HepG2 (cell line): Measurements from ENCODE around the gene STPG4. TPM values are rescaled to one million over a fixed set of nuclear protein-coding genes. Genes with fewer than 3 reads are reported as not detected.
A peak's percentile ranks its signal among the peaks of the same experiment; 100 is the strongest.

Source experiments
- ATAC-seq: fragments of 200-7000 bp; cut with Tn5 transposase; 3 replicates; pipeline ENCODE4 v1.9.1; 2020; ENCODE audit warnings: mild to moderate bottlenecking, moderate library complexity
- BruUV-seq: library from RNA; stranded (reverse); fragments of 400-500 nt; replicated peaks from 2 replicates; lab custom pipeline; 2021; lab: Mats Ljungman, UMichigan
- CTCF ChIA-PET: fragments of 300-600 bp; formaldehyde crosslinking; extraction: SDS; loops from one replicate; lab custom pipeline; 2021; ENCODE audit warnings: low total read pairs, inconsistent platforms, low intra/inter-chr PET ratio; lab: Yijun Ruan, JAX
- POLR2A ChIA-PET: fragments of 350-600 bp; sonication (Branson Sonifier 250); formaldehyde crosslinking; loops from one replicate; lab custom pipeline; 2020; ENCODE audit warnings: antibody characterized with exemption, inconsistent platforms; lab: Yijun Ruan, JAX
- DNase-seq: peaks from one replicate; pipeline ENCODE4 v3.0.0-alpha.2; 2015; ENCODE audit warnings: low spot score
- FAIRE-seq: peaks from 3 replicates; lab custom pipeline; 2011; peaks lifted over from hg19 to GRCh38; lab: Jason Lieb, UNC
- H2AFZ ChIP-seq: one replicate; pipeline ENCODE4 v1.6.1; 2011; ENCODE audit warnings: low read length, inconsistent platforms
- H3K27ac ChIP-seq: fragments of 300-600 bp; 3 replicates; pipeline ENCODE4 v1.8.0; 2011; ENCODE audit warnings: mixed run types, mild to moderate bottlenecking, mixed read lengths, low read length, inconsistent platforms; ENCODE audit not compliant: insufficient read depth; ENCODE audit errors: extremely low read length
- H3K27me3 ChIP-seq, 2 experiments: fragments of 200-600 bp in 1 of 2; 2 replicates in 1 of 2; 3 replicates in 1 of 2; pipeline versions ENCODE4 v1.6.0 to v1.8.0; 2011; ENCODE audit warnings: low read length in 2 of 2, mild to moderate bottlenecking in 2 of 2, moderate library complexity in 2 of 2, inconsistent platforms in 1 of 2; ENCODE audit not compliant: insufficient read depth in 2 of 2, control insufficient read depth in 1 of 2
- H3K36me3 ChIP-seq, 2 experiments: fragments of 200-600 bp in 1 of 2; replicated peaks in 1 of 2; 2 replicates in 1 of 2; 3 replicates in 1 of 2; pipeline versions ENCODE4 v1.5.1 to v1.8.0; 2011; ENCODE audit warnings: low read length in 2 of 2, inconsistent platforms in 1 of 2; ENCODE audit not compliant: insufficient read depth in 2 of 2, control insufficient read depth in 1 of 2
- H3K4me1 ChIP-seq: 2 replicates; pipeline ENCODE4 v1.5.1; 2012; ENCODE audit warnings: low read length, inconsistent platforms; ENCODE audit not compliant: insufficient read depth
- H3K4me2 ChIP-seq: 2 replicates; pipeline ENCODE4 v1.6.0; 2011; ENCODE audit warnings: low read depth, low read length, inconsistent platforms
- H3K4me3 ChIP-seq, 3 experiments: fragments of 200-600 bp in 1 of 3; sonication (generic), shearing (Covaris generic) in 1 of 3; replicated peaks in 1 of 3; 2 replicates each; pipeline ENCODE4 v1.5.1; 2011 to 2016; ENCODE audit warnings: low read length in 3 of 3, inconsistent platforms in 2 of 3, low read depth in 2 of 3, mild to moderate bottlenecking in 2 of 3, control low read depth in 1 of 3, mixed read lengths in 1 of 3; ENCODE audit not compliant: insufficient read depth in 1 of 3
- H3K79me2 ChIP-seq: one replicate; pipeline ENCODE4 v1.6.1; 2011; ENCODE audit warnings: low read length, inconsistent platforms; ENCODE audit not compliant: insufficient read depth
- H3K9ac ChIP-seq: 2 replicates; pipeline ENCODE4 v1.6.0; 2011; ENCODE audit warnings: mild to moderate bottlenecking, low read depth, low read length, inconsistent platforms; ENCODE audit not compliant: insufficient read depth
- H3K9me3 ChIP-seq: 2 replicates; pipeline ENCODE4 v1.5.1; 2012; ENCODE audit warnings: mild to moderate bottlenecking, low read length
- H4K20me1 ChIP-seq: 2 replicates; pipeline ENCODE4 v1.6.0; 2011; ENCODE audit warnings: inconsistent platforms, mild to moderate bottlenecking, low read length, moderate library complexity; ENCODE audit not compliant: insufficient read depth
- AGO2 ChIP-seq: fragments of 200-400 bp; formaldehyde crosslinking; optimal IDR thresholded peaks from 2 replicates; pipeline ENCODE3; 2017; ENCODE audit warnings: mild to moderate bottlenecking, low read depth, low read length, moderate library complexity
- FOXO4 ChIP-seq: sonication (generic); formaldehyde crosslinking; conservative IDR thresholded peaks from 2 replicates; pipeline ENCODE4 v1.8.1; 2023; ENCODE audit warnings: missing genetic modification reagents
- HDAC2 ChIP-seq: sonication (generic); formaldehyde crosslinking; IDR thresholded peaks from 2 replicates; pipeline ENCODE4 v1.4.0; 2020; ENCODE audit warnings: missing genetic modification reagents
- HOXA7 ChIP-seq: sonication (generic); formaldehyde crosslinking; IDR thresholded peaks from 2 replicates; pipeline ENCODE4 v1.8.1; 2022; ENCODE audit warnings: mild to moderate bottlenecking, missing genetic modification reagents, moderate library complexity
- MBNL3 ChIP-seq: fragments of 250-450 bp; sonication (Bioruptor Pico); conservative IDR thresholded peaks from 2 replicates; pipeline ENCODE4 v1.8.0; 2022; ENCODE audit warnings: mild to moderate bottlenecking, inconsistent platforms
- PAF1 ChIP-seq: IDR thresholded peaks from 2 replicates; pipeline ENCODE4 v1.6.1; 2016; ENCODE audit warnings: missing genetic modification reagents, missing compliant biosample characterization
- POGK ChIP-seq: sonication (generic); formaldehyde crosslinking; conservative IDR thresholded peaks from 2 replicates; pipeline ENCODE4 v1.8.0; 2022; ENCODE audit warnings: mild to moderate bottlenecking, moderate library complexity, missing genetic modification reagents
- U2AF2 ChIP-seq: fragments of 200-400 bp; formaldehyde crosslinking; IDR thresholded peaks from 2 replicates; pipeline ENCODE4 v1.6.1; 2017; ENCODE audit warnings: low read depth, mild to moderate bottlenecking, low read length
- XRCC5 ChIP-seq: fragments of 200-400 bp; formaldehyde crosslinking; optimal IDR thresholded peaks from 2 replicates; pipeline ENCODE3; 2017; ENCODE audit warnings: mild to moderate bottlenecking, low read length
- ZBTB10 ChIP-seq: sonication (generic); formaldehyde crosslinking; IDR thresholded peaks from 2 replicates; pipeline ENCODE4 v1.4.0; 2020; ENCODE audit warnings: missing genetic modification reagents, borderline replicate concordance
- ZNF232 ChIP-seq: sonication (generic); formaldehyde crosslinking; IDR thresholded peaks from 2 replicates; pipeline ENCODE4 v1.4.0; 2020; ENCODE audit warnings: missing genetic modification reagents, borderline replicate concordance
- ZNF605 ChIP-seq: sonication (generic); formaldehyde crosslinking; IDR thresholded peaks from 2 replicates; pipeline ENCODE4 v1.8.0; 2022; ENCODE audit warnings: mild to moderate bottlenecking, missing genetic modification reagents
- ZNF619 ChIP-seq: sonication (generic); formaldehyde crosslinking; IDR thresholded peaks from 2 replicates; pipeline ENCODE4 v1.4.0; 2020; ENCODE audit warnings: mild to moderate bottlenecking, missing genetic modification reagents
- ZNF687 ChIP-seq: sonication (generic); formaldehyde crosslinking; IDR thresholded peaks from 2 replicates; pipeline ENCODE4 v1.5.1; 2020; ENCODE audit warnings: mild to moderate bottlenecking, missing genetic modification reagents, moderate library complexity
- WGBS: methylation state at CpG from one replicate; pipeline ENCODE4 v1.1.6; 2017; ENCODE audit warnings: low lambda C conversion rate; 5-methylcytosine and 5-hydroxymethylcytosine counted together
- in situ Hi-C: cut with HindIII; loops from 2 replicates; pipeline ENCODE4 v1.10.0; 2017; ENCODE audit warnings: low pct_unique_long_range_greater_than_20kb; ENCODE audit not compliant: extremely low pct_ligation_motif_present
- intact Hi-C: fragments of 100-400 bp; cut with micrococcal nuclease; formaldehyde crosslinking; loops from one replicate; pipeline ENCODE4 v1.10.0; 2022; ENCODE audit not compliant: unreplicated experiment
- polyA plus RNA-seq, 8 experiments: library from polyadenylated mRNA; depleted of rRNA in 3 of 8; stranded (reverse) in 7 of 8; unstranded in 1 of 8; fragments of >200 nt; fragmentation: Illumina TruSeq in 4 of 8; extraction: Trizol in 4 of 8; gene quantifications; 2 replicates each; pipeline versions ENCODE4 v1.2.1 to v1.2.3, GENCODE V29; 2011 to 2016; ENCODE audit warnings: low read depth in 4 of 8, missing spikeins in 1 of 8, mixed read lengths in 1 of 8; ENCODE audit not compliant: insufficient read depth in 1 of 8
- total RNA-seq, 5 experiments: library from RNA; depleted of rRNA; stranded (reverse); fragments of >200 nt; fragmentation: Illumina TruSeq; extraction: Trizol; gene quantifications; 2 replicates each; pipeline ENCODE4 v1.2.3, GENCODE V29; 2016; ENCODE audit warnings: low read depth in 1 of 5

STPG4 gene
- total and polyA plus RNA-seq, 2 of the 13 experiments (the other 11 are each of a cell fraction or from before 2014, with no cell fraction given) = 0.11 to 0.15 TPM

GRCh38 chr2:47051562-47051961 is 103.5 kb downstream of the STPG4 start:
- intact Hi-C loops = no loop called here
- FAIRE-seq (no peak), ATAC-seq (no peak), DNase-seq (no peak)
- no peak overlapping the region for H3K4me2 ChIP-seq
- no peaks in the 10 kb centered on the region for H3K79me2 ChIP-seq
- no peak overlapping the region for H3K27ac ChIP-seq
- no peak overlapping the region for H3K4me3 ChIP-seq
- H2AFZ ChIP-seq = no peak overlapping the region
- no peaks in the 10 kb centered on the region for H3K27me3 ChIP-seq
- BruUV-seq = no TSS peak
- ChIA-PET CTCF (no interaction called here), POLR2A (interaction anchor here (1.6 kb wide), 1 partner anchor 20 kb away, joined by 7 read pairs; no protein-coding TSS in a partner anchor)
- peaks cover 26% of the 10 kb centered on the region for H3K4me1 ChIP-seq
- no peaks in the 10 kb centered on the region for H4K20me1 ChIP-seq
- in situ Hi-C loops = no loop called here
- no peak overlapping the region for H3K9ac ChIP-seq
- peaks cover 17 to 47% of the 10 kb centered on the region in 2 experiments for H3K36me3 ChIP-seq
- 98% methylated on average over 10 of the region's 12 CpGs for WGBS
- H3K9me3 ChIP-seq = no peaks in the 10 kb centered on the region
- peak; percentile 28 for TF ChIP-seq AGO2
- no peak for TF ChIP-seq MBNL3
- no peak for TF ChIP-seq ZNF232 (CRISPR knock-in tag)
- no peak for TF ChIP-seq XRCC5
- no peak for TF ChIP-seq PAF1 (CRISPR knock-in tag)
- no peak for TF ChIP-seq ZBTB10 (CRISPR knock-in tag)
- TF ChIP-seq POGK = no peak
- no peak for TF ChIP-seq HOXA7 (CRISPR knock-in tag)
- no peak for TF ChIP-seq ZNF619
- TF ChIP-seq U2AF2 = no peak
- peak; percentile 35; the same call in 1 of the 2 replicates for TF ChIP-seq ZNF687 (CRISPR knock-in tag)
- TF ChIP-seq HDAC2 (CRISPR knock-in tag) = no peak
- no peak for TF ChIP-seq ZNF605 (CRISPR knock-in tag)
- 0 out of 2 replicates have a peak, but pooled peaks have one; percentile 80 for TF ChIP-seq FOXO4 (CRISPR knock-in tag)
